Measurements from ENCODE around the gene FSD2. TPM values are rescaled to one million over a fixed set of nuclear protein-coding genes. Genes with fewer than 3 reads are reported as not detected.

The FSD2 gene
- total and polyA plus RNA-seq, 9 of the 15 experiments (the other 6 are each of a cell fraction or from before 2014, with no cell fraction given), result 0.01 to 0.06 TPM; not detected in 7

DNA sequence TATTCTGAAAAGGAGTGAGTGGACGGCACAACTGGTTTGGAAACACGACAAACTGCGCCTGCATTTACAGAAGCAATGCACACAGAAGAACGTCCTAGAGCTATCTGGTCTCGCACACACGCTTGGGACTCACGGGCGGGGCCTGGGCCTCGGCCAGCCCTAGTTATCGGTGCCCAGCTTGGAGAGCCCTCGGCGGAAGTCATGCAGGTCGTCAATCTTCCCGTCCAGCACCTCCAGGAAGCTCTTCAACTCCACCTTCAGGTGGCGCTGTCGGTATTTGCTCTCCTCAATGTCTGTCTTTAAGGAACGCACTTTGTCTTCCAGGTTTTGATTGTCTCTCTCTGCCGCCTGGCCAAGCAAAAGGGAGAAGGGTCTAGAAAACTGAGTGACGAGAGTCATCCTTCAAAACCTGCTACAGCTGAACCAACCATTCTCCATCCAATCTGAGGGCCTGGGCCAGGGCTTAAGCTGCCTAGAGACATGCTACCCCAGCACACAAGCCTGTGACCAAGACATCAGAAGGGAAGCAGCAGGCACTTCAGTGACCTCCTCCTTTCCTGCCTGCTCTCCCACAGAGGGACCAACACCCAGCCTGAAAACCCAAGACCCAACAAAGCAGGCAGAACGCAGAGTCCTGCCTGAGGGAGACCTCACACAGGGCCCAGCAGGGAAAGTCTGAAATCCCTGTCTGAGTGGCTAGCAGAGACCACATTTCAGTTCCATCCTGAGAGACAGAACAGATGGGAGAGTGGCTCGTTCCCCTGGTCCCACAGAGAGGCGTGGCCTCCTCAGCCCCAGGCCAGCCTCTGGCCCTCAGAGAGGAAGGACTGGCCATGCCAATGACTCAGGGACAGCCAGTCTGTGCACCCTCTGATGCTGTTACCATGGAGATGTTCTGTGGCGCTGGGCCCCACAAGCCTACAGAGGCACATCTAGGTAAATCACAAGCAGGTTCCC lies 44.0 kb upstream of the FSD2 start (continued):
- TF ChIP-seq MBD1 (CRISPR knock-in tag; IDR thresholded peaks at IDR 0.05) (no peak), PURB (CRISPR knock-in tag; IDR thresholded peaks at IDR 0.05; ENCODE audit: low read depth) (no peak), JUN (IDR thresholded peaks at IDR 0.05; ENCODE audit: borderline replicate concordance, low read depth, low read length) (peak; percentile 42; the same call in 1 of the 2 replicates), JUN (CRISPR knock-in tag; IDR thresholded peaks at IDR 0.05; ENCODE audit: borderline replicate concordance) (no peak), TAF15 (IDR thresholded peaks at IDR 0.05; ENCODE audit: low read depth, low read length) (no peak), NRF1 (conservative IDR thresholded peaks at IDR 0.05 in 1 of 2, IDR thresholded peaks at IDR 0.05 in 1 of 2) (peak; percentile 54 to 67; a peak in 3 of 4 replicates), MIER1 (IDR thresholded peaks at IDR 0.05; ENCODE audit: low read depth) (no peak; the same call in 1 of the 2 replicates), TSC22D4 (tag; IDR thresholded peaks at IDR 0.05) (no peak), ZBTB11 (CRISPR knock-in tag; IDR thresholded peaks at IDR 0.05) (peak in 1 of 3 experiments; percentile 85; a peak in 2 of 6 replicates), GABPB2 (CRISPR knock-in tag; conservative IDR thresholded peaks at IDR 0.05) (no peak), CBFB (CRISPR knock-in tag; IDR thresholded peaks at IDR 0.05) (no peak), TARDBP (IDR thresholded peaks at IDR 0.05) (peak; percentile 77; the same call in 1 of the 2 replicates), FOS (IDR thresholded peaks at IDR 0.05; ENCODE audit: extremely low read depth, insufficient read length) (no peak), ZNF830 (CRISPR knock-in tag; IDR thresholded peaks at IDR 0.05) (no peak), IRF9 (tag; IDR thresholded peaks at IDR 0.05) (no peak), ZNF77 (CRISPR knock-in tag; IDR thresholded peaks at IDR 0.05) (no peak), ZNF253 (CRISPR knock-in tag; conservative IDR thresholded peaks at IDR 0.05) (no peak), NFXL1 (CRISPR knock-in tag; IDR thresholded peaks at IDR 0.05) (no peak)
- TF ChIP-seq, protein P1, sequence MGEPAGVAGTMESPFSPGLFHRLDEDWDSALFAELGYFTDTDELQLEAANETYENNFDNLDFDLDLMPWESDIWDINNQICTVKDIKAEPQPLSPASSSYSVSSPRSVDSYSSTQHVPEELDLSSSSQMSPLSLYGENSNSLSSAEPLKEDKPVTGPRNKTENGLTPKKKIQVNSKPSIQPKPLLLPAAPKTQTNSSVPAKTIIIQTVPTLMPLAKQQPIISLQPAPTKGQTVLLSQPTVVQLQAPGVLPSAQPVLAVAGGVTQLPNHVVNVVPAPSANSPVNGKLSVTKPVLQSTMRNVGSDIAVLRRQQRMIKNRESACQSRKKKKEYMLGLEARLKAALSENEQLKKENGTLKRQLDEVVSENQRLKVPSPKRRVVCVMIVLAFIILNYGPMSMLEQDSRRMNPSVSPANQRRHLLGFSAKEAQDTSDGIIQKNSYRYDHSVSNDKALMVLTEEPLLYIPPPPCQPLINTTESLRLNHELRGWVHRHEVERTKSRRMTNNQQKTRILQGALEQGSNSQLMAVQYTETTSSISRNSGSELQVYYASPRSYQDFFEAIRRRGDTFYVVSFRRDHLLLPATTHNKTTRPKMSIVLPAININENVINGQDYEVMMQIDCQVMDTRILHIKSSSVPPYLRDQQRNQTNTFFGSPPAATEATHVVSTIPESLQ (CRISPR knock-in tag; IDR thresholded peaks at IDR 0.05), result peak; percentile 46; the same call in 1 of the 2 replicates
